ENCODE results near the gene PPID.

GRCh38 chr4:158760866-158761265, 37.7 kb upstream of the PPID start:
- no peak for TF ChIP-seq CTCF (IDR thresholded peaks at IDR 0.05; ENCODE audit: insufficient read depth, low read depth, low read length)
- no peak for TF ChIP-seq EZH2 (IDR thresholded peaks at IDR 0.05; ENCODE audit: insufficient read depth, low read length)

Measured in astrocyte (in vitro differentiated cells and primary cell).